Psoas muscle (tissue), 8 donors: Measurements from ENCODE around the gene TSPAN2. TPM values are rescaled to one million over a fixed set of nuclear protein-coding genes. Genes with fewer than 3 reads are reported as not detected.
"Not testable (repeated sequence)": the region's sequence is repeated elsewhere in the genome, so short reads cannot be mapped to it uniquely, and the experiment has no call there.

ENCODE experiments used
- ATAC-seq, 4 donors: fragments of 200-7000 bp; cut with Tn5 transposase; one replicate each; pipeline ENCODE4 v1.9.1; 2020; ENCODE audit warnings: moderate library complexity in 3 of 4, mild to moderate bottlenecking in 2 of 4
- DNase-seq, 2 donors: peaks; one replicate each; pipeline ENCODE4 v3.0.0-alpha.2; 2020
- H3K27ac ChIP-seq: fragments of 200-600 bp; one replicate; pipeline ENCODE4 v1.8.0; 2022
- H3K27me3 ChIP-seq, 3 donors: fragments of 200-600 bp in 1 of 3; one replicate each; pipeline versions ENCODE4 v1.6.1 to v1.8.0; 2013 to 2022; ENCODE audit warnings: low read length in 2 of 3, mild to moderate bottlenecking in 2 of 3, moderate library complexity in 1 of 3; ENCODE audit not compliant: insufficient read depth in 3 of 3
- H3K36me3 ChIP-seq, 2 donors: fragments of 200-600 bp in 1 of 2; one replicate each; pipeline versions ENCODE4 v1.6.1 to v1.8.0; 2013 to 2022; ENCODE audit warnings: low read depth in 1 of 2, mild to moderate bottlenecking in 1 of 2, moderate library complexity in 1 of 2; ENCODE audit not compliant: insufficient read depth in 1 of 2
- H3K4me1 ChIP-seq: fragments of 200-600 bp; one replicate; pipeline ENCODE4 v1.8.0; 2022
- H3K4me3 ChIP-seq: fragments of 200-600 bp; one replicate; pipeline ENCODE4 v1.8.0; 2022; ENCODE audit warnings: mild to moderate bottlenecking
- H3K9me3 ChIP-seq: fragments of 200-600 bp; one replicate; pipeline ENCODE4 v1.8.0; 2022
- WGBS, 3 donors: extraction: QIAGEN DNeasy Blood & Tissue Kit; methylation state at CpG; one replicate each; pipeline versions ENCODE4 v1.1.6 to v1.1.7; 2013; 5-methylcytosine and 5-hydroxymethylcytosine counted together
- intact Hi-C, 2 donors: fragments of 100-400 bp; cut with DNase I; formaldehyde crosslinking; loops; one replicate each; pipeline versions ENCODE4 v1.11.0 to v1.14.2; 2022
- polyA plus RNA-seq, 3 donors: library from polyadenylated mRNA; stranded (reverse); fragments of 200-250 nt; gene quantifications; one replicate each; pipeline ENCODE4 v1.2.3, GENCODE V29; 2013
- total RNA-seq, 4 donors: library from RNA; stranded (reverse); fragmentation: NEBNext Ultra II Directional in 2 of 4; extraction: Animal tissue kit (Norgen Biotek cat#: 25700) in 2 of 4; gene quantifications; one replicate each; pipeline versions ENCODE4 v1.2.1 to v1.2.4, GENCODE V29; 2021 to 2023
- TF ChIP-seq, protein P1 (sequence below): fragments of 200-600 bp; IDR thresholded peaks from one replicate; pipeline ENCODE4 v1.8.0; 2022; ENCODE audit warnings: antibody characterized with exemption
- donor health status: healthy with polysubstance abuse.
- donor health status: DM: no; HTN: no; CAD: no; lungs with moderate emphysema.
- donor health status: Bipolar disorder and iron deficiency.
- donor health status: healthy.
- donor health status: DM: yes; HTN: yes; CAD: no.
- donor health status: DM: no; HTN: no; CAD: no.
- donor health status: DM: no; HTN: no; CAD: no.
- donor health status: DM: yes; HTN: yes; CAD: no.

TSPAN2 gene
- total and polyA plus RNA-seq, 7 donors: 0.87 to 2.3 (median 1.4) TPM

GRCh38 chr1:115035652-115036051 lies 53.7 kb downstream of the TSPAN2 start:
- Histone ChIP-seq H3K4me1 (no peaks in the 10 kb centered on the region), H3K9me3 (no peaks in the 10 kb centered on the region), H3K4me3 (no peak overlapping the region), H3K36me3 (no peaks in the 10 kb centered on the region), H3K27me3 (peaks cover 0 to 2% (median 2%) of the 10 kb centered on the region in 3 donors), H3K27ac (no peak overlapping the region)
- intact Hi-C loops: no loop called here
- ATAC-seq (no peak), DNase-seq (no peak)
- 80 to 92% (median 82%) methylated on average over 1 of the region's 1 CpG for WGBS, 3 donors
- TF ChIP-seq, protein P1, sequence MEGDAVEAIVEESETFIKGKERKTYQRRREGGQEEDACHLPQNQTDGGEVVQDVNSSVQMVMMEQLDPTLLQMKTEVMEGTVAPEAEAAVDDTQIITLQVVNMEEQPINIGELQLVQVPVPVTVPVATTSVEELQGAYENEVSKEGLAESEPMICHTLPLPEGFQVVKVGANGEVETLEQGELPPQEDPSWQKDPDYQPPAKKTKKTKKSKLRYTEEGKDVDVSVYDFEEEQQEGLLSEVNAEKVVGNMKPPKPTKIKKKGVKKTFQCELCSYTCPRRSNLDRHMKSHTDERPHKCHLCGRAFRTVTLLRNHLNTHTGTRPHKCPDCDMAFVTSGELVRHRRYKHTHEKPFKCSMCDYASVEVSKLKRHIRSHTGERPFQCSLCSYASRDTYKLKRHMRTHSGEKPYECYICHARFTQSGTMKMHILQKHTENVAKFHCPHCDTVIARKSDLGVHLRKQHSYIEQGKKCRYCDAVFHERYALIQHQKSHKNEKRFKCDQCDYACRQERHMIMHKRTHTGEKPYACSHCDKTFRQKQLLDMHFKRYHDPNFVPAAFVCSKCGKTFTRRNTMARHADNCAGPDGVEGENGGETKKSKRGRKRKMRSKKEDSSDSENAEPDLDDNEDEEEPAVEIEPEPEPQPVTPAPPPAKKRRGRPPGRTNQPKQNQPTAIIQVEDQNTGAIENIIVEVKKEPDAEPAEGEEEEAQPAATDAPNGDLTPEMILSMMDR: no peak

DNA sequence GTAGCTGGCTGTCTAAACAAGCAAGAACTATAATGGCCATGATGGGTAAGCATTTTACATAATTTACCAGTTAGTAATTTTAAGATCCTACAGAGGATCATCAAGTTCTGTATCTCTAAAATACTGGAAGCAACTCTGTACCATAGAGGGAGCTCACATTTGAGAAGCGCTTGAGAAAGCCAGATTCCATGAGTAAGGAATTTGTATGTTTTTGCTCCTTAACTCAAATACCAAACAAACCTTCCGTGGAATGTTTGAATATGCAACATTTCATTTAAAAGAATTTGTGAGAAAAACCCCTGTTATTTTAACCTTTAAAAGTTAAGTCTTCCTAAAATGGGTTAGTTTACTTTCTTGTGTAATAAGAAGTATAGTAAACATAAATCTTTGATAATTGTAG lies 57.7 kb downstream of the TSPAN2 start:
- H3K9me3 ChIP-seq: no peaks in the 10 kb centered on the region
- H3K4me3 ChIP-seq: no peak overlapping the region
- intact Hi-C loops: no loop called here
- no peaks in the 10 kb centered on the region for H3K4me1 ChIP-seq
- H3K27ac ChIP-seq: no peak overlapping the region
- TF ChIP-seq, protein P1: no peak
- DNase-seq (no peak), ATAC-seq (no peak)
- 59 to 63% (median 59%) methylated on average over 2 of the region's 2 CpGs for WGBS, 3 donors
- H3K36me3 ChIP-seq: no peaks in the 10 kb centered on the region
- H3K27me3 ChIP-seq: peaks cover 0 to 2% (median 0%) of the 10 kb centered on the region in 3 donors

- no peak for ATAC-seq
- intact Hi-C loops: no loop called here
Observed at GRCh38 chr1:115029526-115029925, 59.8 kb downstream of the TSPAN2 start, which contains the start of gene TSHB. TSHB (plus strand) TSS chr1:115029826; CDS start chr1:115033363, 3,537 bp downstream.

DNA sequence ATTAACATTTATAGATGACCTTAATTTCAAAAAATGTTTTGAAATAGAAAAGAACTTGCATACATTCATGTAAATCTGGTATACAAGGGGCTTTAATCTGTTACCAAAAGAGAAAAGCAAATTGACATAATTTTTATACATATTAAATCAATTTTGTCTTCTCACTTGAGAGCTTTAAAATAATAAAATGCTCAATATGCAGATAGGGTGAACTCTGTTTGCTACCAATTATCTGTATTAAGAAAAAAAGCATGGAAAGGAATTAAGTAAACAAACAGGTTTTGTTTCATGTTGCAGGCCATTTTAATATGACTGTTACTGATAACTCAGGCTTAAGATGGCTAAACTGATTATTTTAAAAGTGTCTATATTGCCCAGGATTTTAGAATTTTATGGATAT lies 65.7 kb downstream of the TSPAN2 start:
- Histone ChIP-seq H3K4me1 (no peaks in the 10 kb centered on the region), H3K36me3 (no peaks in the 10 kb centered on the region), H3K4me3 (no peak overlapping the region), H3K27me3 (peaks cover 0 to 4% (median 0%) of the 10 kb centered on the region in 3 donors), H3K9me3 (no peaks in the 10 kb centered on the region), H3K27ac (no peak overlapping the region)
- TF ChIP-seq, protein P1: no peak
- intact Hi-C loops: no loop called here
- ATAC-seq (no peak), DNase-seq (no peak)

More at GRCh38 chr1:115029526-115029925, 59.8 kb downstream of the TSPAN2 start, which contains the start of gene TSHB:
- H3K36me3 ChIP-seq: no peaks in the 10 kb centered on the region
- DNase-seq: no peak
- no peaks in the 10 kb centered on the region for H3K4me1 ChIP-seq
- H3K4me3 ChIP-seq: no peak within 1 kb of the TSS
- H3K9me3 ChIP-seq: no peaks in the 10 kb centered on the region
- peaks cover 0 to 2% (median 0%) of the 10 kb centered on the region in 3 donors for H3K27me3 ChIP-seq
- TF ChIP-seq, protein P1: no peak
- no peak within 1 kb of the TSS for H3K27ac ChIP-seq

- DNase-seq (no peak), ATAC-seq (no peak)
- Histone ChIP-seq H3K4me3 (no peak overlapping the region), H3K36me3 (no peaks in the 10 kb centered on the region), H3K27ac (no peak overlapping the region), H3K4me1 (no peaks in the 10 kb centered on the region), H3K9me3 (no peaks in the 10 kb centered on the region), H3K27me3 (peaks cover 0 to 4% (median 0%) of the 10 kb centered on the region in 3 donors)
- WGBS, 3 donors: 31 to 48% (median 47%) methylated on average over 1 of the region's 1 CpG
- TF ChIP-seq, protein P1: no peak
- intact Hi-C loops: no loop called here
Observed at GRCh38 chr1:115021145-115021544, 68.2 kb downstream of the TSPAN2 start.

DNA sequence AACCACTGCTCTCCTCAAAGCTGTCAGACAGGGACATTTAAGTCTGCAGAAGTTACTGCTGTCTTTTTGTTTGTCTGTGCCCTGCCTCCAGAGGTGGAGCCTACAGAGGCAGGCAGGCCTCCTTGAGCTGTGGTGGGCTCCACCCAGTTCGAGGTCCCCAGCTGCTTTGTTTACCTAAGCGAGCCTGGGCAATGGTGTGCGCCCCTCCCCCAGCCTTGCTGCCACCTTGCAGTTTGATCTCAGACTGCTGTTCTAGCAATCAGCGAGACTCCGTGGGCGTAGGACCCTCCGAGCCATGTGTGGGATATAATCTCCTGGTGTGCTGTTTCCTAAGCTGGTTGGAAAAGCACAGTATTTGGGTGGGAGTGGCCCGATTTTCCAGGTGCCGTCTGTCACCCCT lies 69.8 kb downstream of the TSPAN2 start:
- ATAC-seq, H3K27me3 ChIP-seq, H3K9me3 ChIP-seq, intact Hi-C loops, DNase-seq, H3K4me3 ChIP-seq, H3K27ac ChIP-seq, H3K36me3 ChIP-seq, H3K4me1 ChIP-seq: not testable (repeated sequence)
- 82 to 95% (median 86%) methylated on average over 9 of the region's 9 CpGs for WGBS, 3 donors
